ENCODE results near the gene CEP112.

The CEP112 gene

DNA sequence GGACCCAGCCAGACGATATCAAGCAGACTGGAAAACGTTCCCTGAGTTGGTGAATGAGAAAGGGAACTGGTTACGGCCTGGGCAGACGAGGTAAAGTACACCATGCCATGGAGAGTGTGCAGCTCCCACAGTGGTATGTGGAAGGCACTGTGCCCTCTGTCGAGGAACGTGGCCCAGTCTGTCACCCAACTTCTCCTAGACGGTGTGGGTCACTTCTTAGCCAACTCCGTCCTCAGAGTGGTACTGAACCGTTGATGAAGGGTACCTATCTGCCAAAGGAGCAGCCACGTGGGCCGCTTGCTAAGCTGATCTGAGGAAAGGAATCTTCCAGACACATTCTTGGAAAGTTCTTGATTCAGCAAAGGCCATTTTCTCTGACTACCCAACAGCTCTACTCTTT lies 574.4 kb downstream of the CEP112 start:
- no peak for DNase-seq (ENCODE audit: low read depth in 4 of 4, low spot score in 1 of 4)

DNA sequence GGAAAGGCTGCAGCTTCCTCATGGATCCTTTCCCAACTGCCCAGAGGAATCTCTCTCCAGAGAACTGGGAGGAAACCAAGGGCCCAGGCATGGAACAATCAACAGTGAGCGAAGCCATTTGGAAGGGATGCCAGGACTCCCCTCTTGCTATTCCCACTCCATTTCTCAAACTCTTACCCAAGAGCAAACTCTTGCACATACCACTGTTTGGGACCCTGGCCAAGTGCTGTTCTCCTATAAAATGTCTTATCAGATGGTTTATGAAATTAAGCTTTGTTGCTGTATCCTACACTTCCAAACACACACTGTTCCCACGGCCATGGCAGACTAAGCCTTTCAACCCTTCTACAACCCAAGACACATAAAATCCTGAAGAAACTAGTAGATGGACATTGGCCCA lies 582.2 kb downstream of the CEP112 start:
- DNase-seq (ENCODE audit: low read depth in 4 of 4, low spot score in 1 of 4), result no peak

DNA sequence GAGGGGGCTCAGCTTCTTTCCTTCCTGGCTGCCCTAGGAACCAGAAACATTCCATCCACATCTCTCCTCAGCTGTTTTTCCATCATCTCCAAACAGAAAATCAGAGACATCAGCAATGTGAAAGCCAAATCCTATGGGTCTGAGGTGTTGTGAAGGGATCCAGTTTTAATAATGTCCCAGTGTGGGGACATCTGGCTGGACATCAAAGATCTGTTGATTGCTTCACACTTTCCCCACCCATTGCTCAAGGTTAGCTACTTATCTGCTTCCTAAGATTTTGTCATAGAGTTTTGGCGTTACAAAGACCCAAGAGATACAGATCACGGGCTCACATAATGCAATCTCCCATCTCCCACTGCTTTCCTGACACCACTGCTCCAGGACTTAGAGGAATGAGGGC lies 582.6 kb downstream of the CEP112 start:
- no peak for DNase-seq (ENCODE audit: low read depth in 4 of 4, low spot score in 1 of 4)

DNA sequence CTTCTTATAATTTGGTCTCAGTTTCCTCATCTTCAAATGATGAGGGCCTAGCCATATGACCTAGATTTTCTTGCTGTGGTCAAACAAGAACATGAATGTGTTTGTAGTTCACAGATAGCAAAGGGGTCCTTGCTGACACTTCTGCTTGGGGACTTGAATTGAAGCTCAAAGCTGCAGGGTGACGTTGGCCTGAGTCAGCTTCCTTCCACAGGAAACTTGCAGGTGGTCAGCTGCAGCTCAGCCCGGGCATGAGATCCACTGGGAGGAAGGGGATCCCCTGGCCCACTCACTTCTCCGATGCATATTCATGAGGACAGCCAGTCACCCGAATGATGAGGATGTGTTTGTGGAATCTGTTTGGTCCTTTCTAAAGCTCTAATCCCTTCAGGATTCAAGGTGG lies 587.9 kb downstream of the CEP112 start:
- no peak for DNase-seq (ENCODE audit: low read depth in 4 of 4, low spot score in 1 of 4)

DNA sequence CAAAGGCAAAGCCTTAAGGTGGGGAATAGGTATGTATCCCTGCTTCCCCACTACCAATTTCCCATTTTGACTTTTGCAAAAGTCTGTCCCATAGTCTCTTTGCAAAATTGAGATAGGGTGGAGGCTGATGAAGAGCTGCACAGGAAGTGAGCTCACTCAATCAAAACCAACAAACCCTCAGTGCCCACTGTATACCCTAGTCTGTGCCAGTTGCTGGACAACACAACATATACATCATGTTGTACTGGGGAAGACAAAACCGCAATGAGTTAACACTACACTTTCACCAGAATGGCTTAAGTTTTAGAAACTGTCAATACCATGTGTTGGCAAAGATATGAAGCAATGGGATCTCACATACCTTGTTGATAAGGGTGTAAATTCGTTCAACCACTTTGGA lies 590.1 kb downstream of the CEP112 start:
- no peak for DNase-seq (ENCODE audit: low read depth in 4 of 4, low spot score in 1 of 4)

DNA sequence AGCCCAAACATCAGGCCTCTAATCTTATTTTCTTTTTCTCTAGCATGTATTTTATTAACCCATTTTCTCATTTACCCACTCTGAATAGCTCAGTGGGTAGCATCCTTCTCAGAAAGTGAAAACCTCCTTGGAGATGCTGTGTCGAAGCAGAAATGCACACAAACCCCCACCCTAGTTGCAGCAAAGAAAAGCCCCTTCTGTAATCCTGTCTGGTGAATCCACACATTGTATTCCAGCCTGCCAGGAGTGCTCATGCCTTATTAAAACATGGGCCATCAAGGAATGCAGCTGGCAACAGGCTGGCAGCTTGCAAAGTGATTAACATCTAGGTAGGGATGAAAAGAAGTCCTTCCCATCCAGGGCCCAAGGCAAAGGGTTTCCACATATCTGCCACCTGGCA lies 590.8 kb downstream of the CEP112 start:
- no peak for DNase-seq (ENCODE audit: low read depth in 4 of 4, low spot score in 1 of 4)

DNA sequence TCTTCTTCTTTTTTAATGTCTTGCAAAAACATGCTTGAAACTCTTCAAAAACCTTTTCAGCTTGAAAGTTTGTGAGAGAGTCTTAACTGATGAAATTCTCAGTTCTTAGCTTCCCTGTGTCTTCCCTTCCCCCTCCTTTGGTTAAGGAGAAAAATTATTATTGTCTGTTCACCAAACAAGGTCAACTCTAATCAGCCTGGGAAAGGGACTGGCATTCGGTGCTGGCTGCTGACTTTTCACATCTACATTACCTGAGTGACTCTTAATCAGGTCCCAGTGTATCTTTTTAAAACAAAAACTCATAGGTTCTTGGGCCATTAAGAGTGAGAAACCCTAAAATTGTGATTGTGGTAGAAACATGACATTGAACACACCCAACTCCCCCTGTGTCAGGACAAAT lies 591.4 kb downstream of the CEP112 start:
- DNase-seq (ENCODE audit: low read depth in 4 of 4, low spot score in 1 of 4), result no peak

DNA sequence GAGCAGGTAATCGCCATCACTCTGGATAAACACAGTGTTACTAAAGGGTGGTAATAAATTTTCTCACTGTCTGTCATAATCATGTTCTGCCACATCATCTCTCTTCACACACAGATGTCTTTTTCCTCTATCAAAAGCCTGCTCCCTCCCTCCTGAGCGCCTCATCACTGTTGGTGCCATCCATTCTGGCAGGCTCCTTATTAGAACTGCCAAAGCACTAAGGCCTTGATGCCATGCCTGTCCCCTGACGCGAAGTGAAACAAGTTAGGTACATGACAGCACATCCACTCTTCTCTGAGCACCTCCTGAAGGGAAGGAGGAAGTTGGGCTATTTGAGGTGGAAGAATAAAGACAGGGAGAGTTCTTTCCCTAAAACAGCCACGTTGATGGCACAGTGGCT lies 592.3 kb downstream of the CEP112 start:
- DNase-seq (ENCODE audit: low read depth in 4 of 4, low spot score in 1 of 4), result no peak

DNA sequence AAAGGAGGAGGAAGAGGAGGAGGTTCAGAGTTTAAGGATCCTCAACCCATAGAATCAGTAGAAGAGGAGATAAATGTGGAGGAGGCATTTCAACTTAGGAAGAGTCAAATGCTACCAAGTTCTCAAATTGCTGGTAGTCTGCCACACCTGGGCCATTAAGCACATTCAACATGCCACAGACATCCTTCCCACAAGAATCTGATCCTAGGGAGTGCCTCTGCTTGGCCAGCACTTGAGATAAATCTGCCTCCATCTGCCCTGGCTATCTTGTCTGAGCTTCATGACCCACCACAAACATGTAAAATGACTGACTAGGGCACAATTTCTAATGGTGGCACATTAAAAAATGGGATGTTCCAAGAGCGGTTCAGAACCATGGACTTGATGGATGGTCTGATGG lies 593.2 kb downstream of the CEP112 start:
- no peak for DNase-seq (ENCODE audit: low read depth in 4 of 4, low spot score in 1 of 4)

DNA sequence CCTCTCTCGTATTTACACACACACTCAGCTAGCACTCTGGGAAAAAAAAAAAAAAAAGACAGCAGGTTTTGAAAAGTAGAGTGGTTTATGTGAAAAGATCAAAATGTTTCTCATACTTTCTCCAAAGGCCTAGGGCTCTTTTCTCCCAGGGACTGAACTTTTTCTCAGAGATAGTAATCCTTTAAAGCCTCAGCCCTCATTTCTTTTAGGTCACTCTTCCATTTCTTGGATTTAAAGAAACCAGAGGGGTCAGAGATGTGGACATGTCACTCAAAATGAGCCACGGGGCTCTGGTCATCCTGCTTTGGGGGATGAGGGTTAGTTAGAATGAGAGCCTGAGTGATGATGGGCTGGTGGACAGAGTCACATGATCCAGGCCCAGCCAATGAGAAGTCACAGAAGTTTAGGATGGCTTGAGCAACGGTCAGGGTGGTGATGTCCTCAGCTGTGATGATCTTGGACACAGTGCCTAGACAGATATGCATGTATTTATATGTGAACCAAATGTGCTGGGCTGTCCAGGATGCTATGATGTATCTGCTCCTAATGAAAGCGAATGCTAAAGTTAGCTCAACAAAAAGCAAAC lies 596.8 kb downstream of the CEP112 start:
- no peak for DNase-seq (ENCODE audit: low read depth in 4 of 4, low spot score in 1 of 4)

DNA sequence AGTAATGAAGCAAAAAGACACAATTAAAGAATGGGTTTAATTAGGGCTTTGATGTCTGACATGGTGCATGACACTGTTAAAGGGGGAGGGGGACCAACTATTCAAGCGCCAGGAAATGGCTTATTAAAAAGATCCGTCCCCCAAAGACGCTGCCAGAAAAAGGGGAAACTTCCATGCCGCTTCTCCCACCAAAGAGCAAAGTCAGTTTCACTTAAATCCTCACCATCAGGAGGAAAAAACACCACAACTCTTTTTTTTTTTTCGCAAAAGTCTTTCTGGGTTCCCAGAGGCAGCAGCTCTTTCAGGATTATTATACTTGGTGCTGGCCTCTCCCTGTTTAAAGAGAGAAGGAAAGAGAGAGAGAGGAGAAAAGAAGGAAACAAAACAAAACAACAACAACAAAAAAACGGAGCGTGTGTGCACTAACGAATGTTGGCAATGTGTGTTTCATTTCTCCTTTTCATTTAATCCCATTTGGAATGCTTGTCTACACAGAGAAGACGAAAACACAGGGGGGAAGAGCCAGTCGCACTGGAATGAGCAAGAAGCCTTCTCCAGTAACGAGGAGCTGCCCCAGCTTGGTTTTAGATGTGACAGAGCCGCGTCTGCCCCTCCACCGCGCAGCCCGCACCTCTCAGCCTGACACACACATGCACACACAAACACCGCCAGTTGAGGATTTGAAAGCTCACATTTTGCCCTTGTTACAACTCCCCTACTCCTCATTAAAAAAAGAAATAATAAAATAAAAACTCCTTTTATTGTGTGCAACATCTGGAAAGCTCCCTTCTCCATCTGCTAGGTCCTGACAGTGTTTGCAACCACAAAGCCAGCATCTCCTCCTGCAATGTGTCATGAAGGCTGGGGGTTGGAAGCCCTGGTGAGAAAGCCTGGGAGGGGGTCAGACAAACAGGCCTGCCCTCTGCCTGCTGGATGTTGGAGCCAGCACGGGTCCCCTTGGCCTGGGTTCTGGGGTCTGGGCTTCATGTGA lies 597.8 kb downstream of the CEP112 start:
- DNase-seq (ENCODE audit: low read depth in 4 of 4, low spot score in 1 of 4), result no peak

DNA sequence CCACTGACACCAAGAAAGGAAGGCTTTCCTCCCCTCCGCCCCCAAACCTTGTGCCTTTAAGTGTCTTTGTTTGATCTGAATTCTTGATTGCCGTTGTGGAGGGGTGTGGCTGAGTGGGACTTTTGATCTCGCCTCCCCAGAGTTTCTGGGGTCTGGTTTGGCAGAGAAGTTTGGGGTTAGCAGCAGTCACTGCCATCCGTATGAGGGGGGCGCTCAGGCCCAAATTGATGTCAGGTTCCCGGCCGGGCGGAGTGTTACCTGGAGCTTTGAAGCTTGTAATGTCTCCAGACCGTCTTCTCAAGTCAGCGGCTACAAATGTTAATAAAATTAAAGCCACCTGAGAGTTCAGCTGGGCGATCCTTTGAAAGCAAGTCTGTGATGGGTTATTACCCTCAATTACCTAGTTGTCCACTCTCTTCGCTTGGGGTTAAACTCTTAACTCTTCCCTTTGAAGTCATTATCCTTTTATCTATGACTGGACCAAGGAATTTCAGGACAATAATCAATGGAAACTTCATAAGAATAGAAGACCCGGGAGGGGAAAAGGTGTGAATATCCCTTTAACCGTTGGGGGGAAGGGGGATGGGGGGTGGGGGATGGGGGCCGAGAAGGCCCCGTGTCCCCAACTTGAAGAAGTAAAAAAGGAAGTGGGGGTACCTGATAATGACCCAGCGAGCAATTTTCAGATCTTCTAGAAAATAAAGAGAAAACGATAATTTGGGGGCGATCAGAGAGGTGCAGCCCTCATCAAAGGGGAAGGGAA lies 598.7 kb downstream of the CEP112 start:
- DNase-seq (ENCODE audit: low read depth in 4 of 4, low spot score in 1 of 4), result no peak

DNA sequence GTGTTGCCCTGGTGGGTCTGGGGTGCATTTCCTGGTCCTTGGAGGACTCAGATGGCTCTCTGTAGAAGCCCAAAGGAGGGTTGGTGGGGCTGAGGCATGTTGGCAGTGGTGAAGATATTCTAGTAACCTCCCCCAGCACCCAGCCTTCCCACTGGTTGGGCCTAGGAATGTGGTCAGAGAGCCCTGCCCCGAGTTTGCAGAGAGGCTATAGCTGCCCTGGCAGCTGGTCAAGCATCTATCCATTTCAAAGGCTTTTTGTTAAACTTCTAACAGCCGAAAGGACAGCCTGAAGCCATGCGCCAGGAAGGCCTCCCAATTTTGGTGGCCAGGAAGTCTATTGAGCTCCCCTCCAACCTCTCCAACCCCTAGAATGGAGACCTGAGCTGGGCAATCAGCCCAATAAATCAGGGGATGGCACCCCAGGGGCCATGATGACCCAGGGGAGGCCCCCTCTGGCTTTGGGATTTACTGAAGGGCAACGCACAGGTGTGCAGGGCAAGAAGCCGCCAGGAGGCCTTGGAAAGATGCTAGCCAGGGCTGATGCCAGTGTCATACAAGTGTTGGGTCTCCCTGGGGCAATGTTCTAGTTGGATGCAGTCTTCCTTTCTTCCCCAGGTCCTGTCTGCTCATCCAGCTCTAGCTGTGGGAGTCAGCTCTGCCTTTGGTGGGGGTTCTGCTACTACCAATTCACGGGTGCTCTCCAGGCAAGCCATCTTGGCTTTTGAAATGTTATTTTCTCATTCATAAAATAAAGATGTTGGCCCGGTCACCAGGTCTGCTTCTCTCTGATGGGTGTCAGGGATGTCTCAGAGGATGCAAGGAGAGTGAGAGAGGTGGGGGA lies 599.6 kb downstream of the CEP112 start:
- DNase-seq (ENCODE audit: low read depth in 4 of 4, low spot score in 1 of 4), result no peak

DNA sequence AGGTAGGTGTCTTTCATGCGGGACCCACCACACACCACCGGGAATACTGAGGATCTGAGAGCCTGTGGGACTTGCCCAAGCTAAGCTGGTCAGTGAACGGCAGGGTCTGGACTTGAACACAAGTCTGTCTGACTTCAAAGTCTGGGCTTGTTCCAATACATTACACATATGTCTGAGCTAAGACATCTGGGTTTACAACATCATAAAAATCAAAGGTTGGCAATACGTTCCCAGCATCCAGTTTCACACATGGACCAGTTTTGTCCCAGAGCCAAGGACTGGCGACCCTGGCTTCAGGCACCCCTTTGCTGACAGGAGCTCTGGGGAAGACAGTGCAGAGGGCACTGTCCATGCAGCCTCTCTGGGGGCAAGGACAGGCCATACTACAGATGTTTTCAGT lies 602.6 kb downstream of the CEP112 start:
- DNase-seq (ENCODE audit: low read depth in 4 of 4, low spot score in 1 of 4), result no peak

DNA sequence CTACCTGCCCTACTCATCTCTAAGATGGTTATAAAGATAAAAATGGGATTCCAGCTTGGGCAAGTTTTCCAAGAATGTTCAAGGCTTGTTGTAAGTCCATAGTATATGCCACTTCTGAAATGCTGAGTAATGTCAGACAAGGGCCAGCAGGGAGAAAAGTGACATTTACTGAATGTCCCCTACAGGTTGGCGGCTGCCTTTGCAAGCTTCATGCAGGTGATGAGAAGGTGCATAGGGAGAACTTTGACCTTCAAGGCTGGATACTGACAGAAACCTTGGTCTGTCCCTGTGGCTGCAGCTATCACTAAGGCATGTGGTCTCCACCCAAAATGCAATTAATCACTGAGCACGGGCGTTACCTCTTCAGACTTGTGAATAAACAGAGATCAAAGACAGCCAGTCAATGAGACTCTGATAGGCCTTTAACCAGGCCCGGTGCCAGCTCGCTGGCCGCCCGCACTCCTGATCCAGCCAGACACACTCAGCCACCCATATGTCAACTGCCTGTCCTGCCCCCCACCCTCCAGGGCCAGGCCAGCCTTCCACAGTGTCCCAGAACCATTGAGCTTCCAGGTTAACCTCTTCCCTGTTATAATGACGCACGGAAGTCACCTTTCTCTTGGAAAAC lies 603.6 kb downstream of the CEP112 start:
- DNase-seq (ENCODE audit: low read depth in 4 of 4, low spot score in 1 of 4), result no peak

DNA sequence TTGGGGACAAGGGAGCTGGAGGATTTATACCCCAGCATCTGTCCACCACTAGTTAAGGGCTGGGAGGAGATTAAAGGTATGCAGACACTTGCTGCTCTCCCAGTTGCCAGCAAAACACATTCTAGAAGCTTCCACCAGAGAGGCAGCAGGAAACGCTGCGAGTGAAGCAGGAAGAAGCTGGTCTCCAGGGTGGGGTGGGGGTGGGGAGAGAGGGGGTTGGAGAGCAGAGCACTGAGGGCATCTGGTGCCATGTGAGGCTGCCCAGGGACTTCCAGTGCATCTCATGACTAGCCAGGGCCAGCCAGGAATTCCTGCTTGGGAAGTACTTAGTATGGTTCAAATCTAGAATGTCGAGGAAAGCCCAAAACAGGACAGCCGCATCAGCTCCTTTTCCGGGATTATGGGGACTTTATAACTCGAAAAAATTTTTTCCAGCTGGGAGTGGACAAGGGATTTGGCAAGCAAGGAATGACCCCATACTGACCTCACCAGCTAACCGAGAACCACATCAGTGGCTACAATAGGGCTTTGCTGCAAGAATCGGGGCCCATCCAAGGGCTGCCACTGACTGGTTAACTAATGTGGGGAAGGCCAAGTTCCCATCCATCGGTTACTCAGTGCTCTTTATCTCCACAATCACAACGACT lies 604.3 kb downstream of the CEP112 start:
- no peak for DNase-seq (ENCODE audit: low read depth in 4 of 4, low spot score in 1 of 4)

DNA sequence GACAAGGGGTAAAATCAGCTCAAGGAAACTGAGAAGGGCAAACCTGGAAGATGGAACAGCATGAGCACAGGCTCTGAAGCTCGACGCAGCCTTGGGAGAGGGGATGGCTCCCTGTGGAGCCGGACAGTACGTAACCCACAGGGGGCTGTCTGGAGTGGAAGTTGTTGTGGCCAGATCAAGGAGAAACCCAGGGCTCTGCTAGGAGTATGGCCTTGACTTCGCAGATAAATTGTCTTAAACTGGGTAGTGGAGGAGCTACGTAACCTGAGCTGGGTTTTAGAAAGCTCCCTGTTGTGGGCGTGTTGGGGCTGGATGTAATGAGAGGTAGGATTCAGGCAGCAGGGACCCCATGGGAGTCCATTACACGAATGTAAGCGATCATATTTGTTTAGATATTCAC lies 605.0 kb downstream of the CEP112 start:
- DNase-seq (ENCODE audit: low read depth in 4 of 4, low spot score in 1 of 4), result no peak

Data from stimulated activated CD4-positive, alpha-beta T cell treated with anti-CD3 and anti-CD28 coated beads, Interleukin-1b, Interleukin-23, amount 100 ng/mL, for 24 hours (primary cell).